GM12801 (cell line): ENCODE data around the gene SPTSSA.

Experiments used
- CTCF ChIP-seq: IDR thresholded peaks from one replicate; pipeline ENCODE4 v1.5.1; 2011; ENCODE audit warnings: control low read depth; ENCODE audit not compliant: insufficient read length; ENCODE audit errors: extremely low read depth

SPTSSA gene

GRCh38 chr14:34450958-34451357 is 11.1 kb downstream of the SPTSSA start:
- no peak for TF ChIP-seq CTCF

- no peak for TF ChIP-seq CTCF
Measured at GRCh38 chr14:34450542-34450915, 11.5 kb downstream of the SPTSSA start.

- no peak for TF ChIP-seq CTCF
Measured at GRCh38 chr14:34449819-34450541, 12.1 kb downstream of the SPTSSA start.

GRCh38 chr14:34439090-34439489 is 22.9 kb downstream of the SPTSSA start:
- no peak for TF ChIP-seq CTCF

GRCh38 chr14:34438438-34438837 is 23.6 kb downstream of the SPTSSA start:
- no peak for TF ChIP-seq CTCF

GRCh38 chr14:34437729-34438080 is 24.3 kb downstream of the SPTSSA start:
- TF ChIP-seq CTCF, result no peak

GRCh38 chr14:34436960-34437728 is 24.9 kb downstream of the SPTSSA start:
- no peak for TF ChIP-seq CTCF
